ENCODE data around the gene MAMDC2. TPM values are rescaled to one million over a fixed set of nuclear protein-coding genes. Genes with fewer than 3 reads are reported as not detected.

MAMDC2 gene
- total RNA-seq, 3 donors from 2014 or later (not counting 1 experiment from before 2014, with no cell fraction given): 0.10 to 0.32 TPM; not detected in 1

- H3K4me1 ChIP-seq (ENCODE audit: control insufficient read depth, insufficient read depth, low read length): peaks cover 24% of the 10 kb centered on the region
- Mint-ChIP-seq H3K4me3 (peak overlapping the region; percentile 94), H3K36me3 (no peaks in the 10 kb centered on the region), H3K9me3 (no peaks in the 10 kb centered on the region), H3K27ac (peak overlapping the region; percentile 90 to 94), H3K4me1 (peaks cover 42 to 46% of the 10 kb centered on the region in 2 donors), H3K27me3 (ENCODE audit: low read depth in 2 of 2) (no peaks in the 10 kb centered on the region)
- TF ChIP-seq CTCF (IDR thresholded peaks at IDR 0.05): no peak
- intact Hi-C loops (cut with micrococcal nuclease): loop anchor here (2.0 kb wide), 2 partner anchors 161 to 499 kb away; no protein-coding TSS in a partner anchor
- H3K36me3 ChIP-seq (ENCODE audit: control insufficient read depth, insufficient read depth, low read length): peaks cover 8% of the 10 kb centered on the region
- peak overlapping the region; percentile 96 for H3K4me3 ChIP-seq (ENCODE audit: low read length)
- peak; percentile 55 to 63 (median 60) for ATAC-seq
- WGBS (ENCODE audit: insufficient coverage): 10% methylated on average over 27 of the region's 27 CpGs
- DNase-seq: no peak
- no peaks in the 10 kb centered on the region for H3K27me3 ChIP-seq (ENCODE audit: control insufficient read depth, insufficient read depth, low read length)
- no peaks in the 10 kb centered on the region for H3K9me3 ChIP-seq (ENCODE audit: control insufficient read depth, insufficient read depth, low read length)
- H3K27ac ChIP-seq (ENCODE audit: low read length): peak overlapping the region; percentile 96
These were observed 214.5 kb downstream of the MAMDC2 start for GRCh38 chr9:70257991-70258691.

- Histone ChIP-seq H3K9me3 (ENCODE audit: control insufficient read depth, insufficient read depth, low read length) (no peaks in the 10 kb centered on the region), H3K4me1 (ENCODE audit: control insufficient read depth, insufficient read depth, low read length) (peaks cover 24% of the 10 kb centered on the region), H3K36me3 (ENCODE audit: control insufficient read depth, insufficient read depth, low read length) (peaks cover 8% of the 10 kb centered on the region), H3K27ac (ENCODE audit: low read length) (peak within 1 kb of the TSS; percentile 96), H3K27me3 (ENCODE audit: control insufficient read depth, insufficient read depth, low read length) (no peaks in the 10 kb centered on the region), H3K4me3 (ENCODE audit: low read length) (peak within 1 kb of the TSS; percentile 96)
- TF ChIP-seq CTCF (IDR thresholded peaks at IDR 0.05): no peak
- WGBS (ENCODE audit: insufficient coverage): under 1% methylated on average over 75 of the region's 75 CpGs
- Mint-ChIP-seq H3K4me1 (peaks cover 42 to 46% of the 10 kb centered on the region in 2 donors), H3K27ac (peak within 1 kb of the TSS; percentile 90 to 94), H3K36me3 (no peaks in the 10 kb centered on the region), H3K27me3 (ENCODE audit: low read depth in 2 of 2) (no peaks in the 10 kb centered on the region), H3K9me3 (no peaks in the 10 kb centered on the region), H3K4me3 (peak within 1 kb of the TSS; percentile 94)
- DNase-seq (peak; percentile 90 to 96), ATAC-seq (peak; percentile 88 to 96 (median 91))
- intact Hi-C loops (cut with micrococcal nuclease): loop anchor here (2.0 kb wide), 2 partner anchors 160 to 500 kb away; no protein-coding TSS in a partner anchor
These were observed 215.3 kb downstream of the MAMDC2 start, which contains the start of gene SMC5 for GRCh38 chr9:70258692-70259511. SMC5 (plus strand) TSS chr9:70258978; CDS start chr9:70259079, 101 bp downstream.

- intact Hi-C loops (cut with micrococcal nuclease): loop anchor here (2.0 kb wide), 2 partner anchors 159 to 501 kb away; no protein-coding TSS in a partner anchor
These were observed 215.8 kb downstream of the MAMDC2 start for GRCh38 chr9:70259512-70259802.

More at GRCh38 chr9:70259512-70259802, 215.8 kb downstream of the MAMDC2 start:
- 2% methylated on average over 8 of the region's 10 CpGs for WGBS (ENCODE audit: insufficient coverage)
- Mint-ChIP-seq H3K4me3 (peak overlapping the region; percentile 94), H3K4me1 (peaks cover 42 to 46% of the 10 kb centered on the region in 2 donors), H3K27ac (peak overlapping the region; percentile 90 to 94), H3K36me3 (no peaks in the 10 kb centered on the region), H3K27me3 (ENCODE audit: low read depth in 2 of 2) (no peaks in the 10 kb centered on the region), H3K9me3 (no peaks in the 10 kb centered on the region)
- no peak for TF ChIP-seq CTCF (IDR thresholded peaks at IDR 0.05)
- Histone ChIP-seq H3K36me3 (ENCODE audit: control insufficient read depth, insufficient read depth, low read length) (peaks cover 10% of the 10 kb centered on the region), H3K27me3 (ENCODE audit: control insufficient read depth, insufficient read depth, low read length) (no peaks in the 10 kb centered on the region), H3K4me1 (ENCODE audit: control insufficient read depth, insufficient read depth, low read length) (peaks cover 24% of the 10 kb centered on the region), H3K4me3 (ENCODE audit: low read length) (peak overlapping the region; percentile 96), H3K9me3 (ENCODE audit: control insufficient read depth, insufficient read depth, low read length) (no peaks in the 10 kb centered on the region), H3K27ac (ENCODE audit: low read length) (peak overlapping the region; percentile 96)
- DNase-seq: no peak
- no peak for ATAC-seq

Measured in natural killer cell (primary cell).